Caco-2 (cell line): ENCODE data around the gene CYP26A1. TPM values are rescaled to one million over a fixed set of nuclear protein-coding genes. Genes with fewer than 3 reads are reported as not detected.

Experiments
- BruUV-seq: library from RNA; stranded (reverse); fragments of 400-500 nt; replicated peaks from 2 replicates; lab custom pipeline; 2021; lab: Mats Ljungman, UMichigan
- CTCF ChIA-PET: fragments of 300-600 bp; sonication (Branson Sonifier 250); formaldehyde crosslinking; loops from one replicate; lab custom pipeline; 2022; ENCODE audit warnings: antibody characterized with exemption; lab: Charles Lee
- POLR2A ChIA-PET: fragments of 300-600 bp; sonication (Branson Sonifier 250); formaldehyde crosslinking; loops from one replicate; lab custom pipeline; 2022; ENCODE audit warnings: antibody characterized with exemption; lab: Charles Lee
- DNase-seq, 2 experiments: peaks; one replicate each; pipeline versions ENCODE4 v3.0.0 to v3.0.0-alpha.2; 2020 to 2022
- H3K27me3 ChIP-seq: replicated peaks from 2 replicates; pipeline ENCODE4 v1.6.0; 2011; ENCODE audit warnings: low read length; ENCODE audit not compliant: control insufficient read depth, insufficient read depth
- H3K36me3 ChIP-seq: 2 replicates; pipeline ENCODE4 v1.5.1; 2011; ENCODE audit warnings: low read length; ENCODE audit not compliant: control insufficient read depth, insufficient read depth
- H3K4me1 ChIP-seq: fragments of 250-450 bp; sonication (Bioruptor Pico); 2 replicates; pipeline ENCODE4 v1.5.1; 2020; ENCODE audit warnings: mild to moderate bottlenecking
- H3K4me3 ChIP-seq: 2 replicates; pipeline ENCODE4 v1.5.1; 2011; ENCODE audit warnings: low read depth, mild to moderate bottlenecking, control low read depth, low read length
- H3K9me3 ChIP-seq: fragments of 250-450 bp; sonication (Bioruptor Pico); 2 replicates; pipeline ENCODE4 v1.5.1; 2020; ENCODE audit warnings: mild to moderate bottlenecking, moderate library complexity
- H3K27ac Mint-ChIP-seq: one replicate; pipeline ENCODE4 v1.8.0; 2022; ENCODE audit warnings: mixed read lengths; ENCODE audit not compliant: unreplicated experiment
- H3K27me3 Mint-ChIP-seq: one replicate; pipeline ENCODE4 v1.8.0; 2022; ENCODE audit warnings: mixed read lengths; ENCODE audit not compliant: insufficient read depth, unreplicated experiment
- H3K36me3 Mint-ChIP-seq: one replicate; pipeline ENCODE4 v1.8.0; 2022; ENCODE audit warnings: mild to moderate bottlenecking, mixed read lengths; ENCODE audit not compliant: insufficient read depth, unreplicated experiment
- H3K4me1 Mint-ChIP-seq: one replicate; pipeline ENCODE4 v1.8.0; 2022; ENCODE audit warnings: low read depth, mixed read lengths; ENCODE audit not compliant: unreplicated experiment
- H3K4me3 Mint-ChIP-seq: one replicate; pipeline ENCODE4 v1.8.0; 2022; ENCODE audit warnings: mild to moderate bottlenecking, moderate library complexity, mixed read lengths; ENCODE audit not compliant: unreplicated experiment
- H3K9me3 Mint-ChIP-seq: one replicate; pipeline ENCODE4 v1.8.0; 2022; ENCODE audit warnings: mixed read lengths; ENCODE audit not compliant: unreplicated experiment
- CTCF ChIP-seq, 2 experiments: fragments of 200-600 bp in 1 of 2; IDR thresholded peaks; 1 replicate in 1 of 2; 2 replicates in 1 of 2; pipeline versions ENCODE4 v1.5.1 to v1.8.0; 2011 to 2022; ENCODE audit warnings: antibody characterized with exemption in 1 of 2, control low read depth in 1 of 2, inconsistent platforms in 1 of 2, low read depth in 1 of 2, low read length in 1 of 2, mild to moderate bottlenecking in 1 of 2, moderate library complexity in 1 of 2; ENCODE audit not compliant: insufficient read depth in 1 of 2, severe bottlenecking in 1 of 2, unreplicated experiment in 1 of 2
- intact Hi-C: fragments of 100-400 bp; cut with micrococcal nuclease; formaldehyde crosslinking; loops from one replicate; pipeline ENCODE4 v1.10.0; 2022; ENCODE audit not compliant: unreplicated experiment
- total RNA-seq: library from RNA; stranded (reverse); gene quantifications from 2 replicates; pipeline ENCODE4 v1.2.3, GENCODE V29; 2022

The CYP26A1 gene
- total RNA-seq, 1 experiment from 2014 or later, result 0.82 TPM

- POLR2A ChIA-PET, result no interaction called here
- H3K27me3 Mint-ChIP-seq, result no peaks in the 10 kb centered on the region
- H3K9me3 Mint-ChIP-seq, result no peaks in the 10 kb centered on the region
- intact Hi-C loops, result no loop called here
- peaks cover 8% of the 10 kb centered on the region for H3K4me1 Mint-ChIP-seq
- no peak for DNase-seq
- no TSS peak for BruUV-seq
- H3K4me3 Mint-ChIP-seq, result no peak overlapping the region
- H3K36me3 ChIP-seq, result no peaks in the 10 kb centered on the region
- CTCF ChIA-PET, result interaction anchor here (2.2 kb wide), 1 partner anchor 26 kb away, joined by 11 read pairs; no protein-coding TSS in a partner anchor
- no peaks in the 10 kb centered on the region for H3K36me3 Mint-ChIP-seq
- peaks cover 11% of the 10 kb centered on the region; the same call in 1 of the 2 replicates for H3K4me1 ChIP-seq
- H3K4me3 ChIP-seq, result no peak overlapping the region
- no peak for TF ChIP-seq CTCF (IDR thresholded peaks at IDR 0.05; ENCODE audit: insufficient read depth in 1 of 2, low read depth in 1 of 2, low read length in 1 of 2, severe bottlenecking in 1 of 2, unreplicated experiment in 1 of 2)
- H3K27ac Mint-ChIP-seq, result no peak overlapping the region
- H3K9me3 ChIP-seq, result no peaks in the 10 kb centered on the region
- no peaks in the 10 kb centered on the region for H3K27me3 ChIP-seq
Observed at GRCh38 chr10:93032809-93033137, 40.9 kb upstream of the CYP26A1 start.

GRCh38 chr10:93034426-93034825 lies 39.3 kb upstream of the CYP26A1 start:
- Mint-ChIP-seq H3K9me3 (no peaks in the 10 kb centered on the region), H3K4me1 (peaks cover 8% of the 10 kb centered on the region), H3K36me3 (peaks cover under 1% of the 10 kb centered on the region), H3K27me3 (no peaks in the 10 kb centered on the region), H3K4me3 (no peak overlapping the region), H3K27ac (no peak overlapping the region)
- BruUV-seq, result no TSS peak
- H3K4me1 ChIP-seq, result peaks cover 11% of the 10 kb centered on the region; the same call in 1 of the 2 replicates
- CTCF ChIA-PET, result no interaction called here
- no peaks in the 10 kb centered on the region for H3K36me3 ChIP-seq
- H3K4me3 ChIP-seq, result no peak overlapping the region
- no peak for DNase-seq
- no peaks in the 10 kb centered on the region for H3K27me3 ChIP-seq
- no peak for TF ChIP-seq CTCF (IDR thresholded peaks at IDR 0.05; ENCODE audit: insufficient read depth in 1 of 2, low read depth in 1 of 2, low read length in 1 of 2, severe bottlenecking in 1 of 2, unreplicated experiment in 1 of 2)
- no peaks in the 10 kb centered on the region for H3K9me3 ChIP-seq
- intact Hi-C loops, result no loop called here
- POLR2A ChIA-PET, result no interaction called here

GRCh38 chr10:93039110-93039509 lies 34.6 kb upstream of the CYP26A1 start:
- H3K9me3 ChIP-seq, result no peaks in the 10 kb centered on the region
- no peaks in the 10 kb centered on the region for H3K36me3 ChIP-seq
- H3K4me1 ChIP-seq, result no peaks in the 10 kb centered on the region
- Mint-ChIP-seq H3K27me3 (no peaks in the 10 kb centered on the region), H3K36me3 (peaks cover 9% of the 10 kb centered on the region), H3K4me1 (no peaks in the 10 kb centered on the region), H3K4me3 (no peak overlapping the region), H3K9me3 (no peaks in the 10 kb centered on the region), H3K27ac (no peak overlapping the region)
- ChIA-PET POLR2A (no interaction called here), CTCF (interaction anchor here (1.6 kb wide), 1 partner anchor 32 kb away, joined by 6 read pairs; no protein-coding TSS in a partner anchor)
- H3K27me3 ChIP-seq, result no peaks in the 10 kb centered on the region
- no peak for TF ChIP-seq CTCF (IDR thresholded peaks at IDR 0.05; ENCODE audit: insufficient read depth in 1 of 2, low read depth in 1 of 2, low read length in 1 of 2, severe bottlenecking in 1 of 2, unreplicated experiment in 1 of 2)
- no peak overlapping the region for H3K4me3 ChIP-seq
- no TSS peak for BruUV-seq
- DNase-seq, result no peak
- intact Hi-C loops, result loop anchor here (1.0 to 2.0 kb wide), 3 partner anchors 33 to 154 kb away; no protein-coding TSS in a partner anchor
